NCI-H82 treated with DMSO at 0.1 percent for 48 hours (cell line): Measurements from ENCODE around the gene KCNQ1.

ENCODE experiments used
- DNase-seq: peaks from one replicate; lab custom pipeline; 2025; ENCODE audit not compliant: unreplicated experiment; lab: John Stamatoyannopoulos, UW

KCNQ1 gene

GRCh38 chr11:2726964-2727363 is 282.2 kb downstream of the KCNQ1 start:
- no peak for DNase-seq

GRCh38 chr11:2728128-2728662 is 283.4 kb downstream of the KCNQ1 start:
- DNase-seq = no peak

- no peak for DNase-seq
Measured at GRCh38 chr11:2728663-2729332, 284.0 kb downstream of the KCNQ1 start.

GRCh38 chr11:2729841-2730240 is 285.0 kb downstream of the KCNQ1 start:
- no peak for DNase-seq

- no peak for DNase-seq
Measured at GRCh38 chr11:2730272-2731129, 285.7 kb downstream of the KCNQ1 start.

- no peak for DNase-seq
Measured at GRCh38 chr11:2731130-2732125, 286.6 kb downstream of the KCNQ1 start.

- no peak for DNase-seq
Measured at GRCh38 chr11:2732261-2732939, 287.6 kb downstream of the KCNQ1 start.

- no peak for DNase-seq
Measured at GRCh38 chr11:2732940-2733628, 288.3 kb downstream of the KCNQ1 start.

- DNase-seq = no peak
Measured at GRCh38 chr11:2734181-2735052, 289.6 kb downstream of the KCNQ1 start.

- DNase-seq = no peak
Measured at GRCh38 chr11:2735053-2735589, 290.3 kb downstream of the KCNQ1 start.

GRCh38 chr11:2736577-2737225 is 291.9 kb downstream of the KCNQ1 start:
- no peak for DNase-seq

GRCh38 chr11:2737226-2737590 is 292.4 kb downstream of the KCNQ1 start:
- DNase-seq = no peak

GRCh38 chr11:2737866-2738265 is 293.1 kb downstream of the KCNQ1 start:
- no peak for DNase-seq

GRCh38 chr11:2738551-2739431 is 294.0 kb downstream of the KCNQ1 start:
- DNase-seq = no peak

- DNase-seq = no peak
Measured at GRCh38 chr11:2739531-2740274, 294.9 kb downstream of the KCNQ1 start.

- no peak for DNase-seq
Measured at GRCh38 chr11:2740275-2740940, 295.6 kb downstream of the KCNQ1 start.
